HT-29 (cell line): ENCODE results near the gene SUFU. TPM values are rescaled to one million over a fixed set of nuclear protein-coding genes. Genes with fewer than 3 reads are reported as not detected.
"Not testable (repeated sequence)": the region's sequence is repeated elsewhere in the genome, so short reads cannot be mapped to it uniquely, and the experiment has no call there.

ENCODE experiments used
- DNase-seq: peaks from one replicate; pipeline ENCODE4 v3.0.0-alpha.2; 2015; ENCODE audit warnings: low spot score
- total RNA-seq: library from RNA; depleted of rRNA; stranded (reverse); fragments of >200 nt; shearing (Covaris generic); gene quantifications from 2 replicates; pipeline ENCODE4 v1.2.3, GENCODE V29; 2014

The SUFU gene
- total RNA-seq, 1 experiment from 2014 or later: 2.0 TPM

DNA sequence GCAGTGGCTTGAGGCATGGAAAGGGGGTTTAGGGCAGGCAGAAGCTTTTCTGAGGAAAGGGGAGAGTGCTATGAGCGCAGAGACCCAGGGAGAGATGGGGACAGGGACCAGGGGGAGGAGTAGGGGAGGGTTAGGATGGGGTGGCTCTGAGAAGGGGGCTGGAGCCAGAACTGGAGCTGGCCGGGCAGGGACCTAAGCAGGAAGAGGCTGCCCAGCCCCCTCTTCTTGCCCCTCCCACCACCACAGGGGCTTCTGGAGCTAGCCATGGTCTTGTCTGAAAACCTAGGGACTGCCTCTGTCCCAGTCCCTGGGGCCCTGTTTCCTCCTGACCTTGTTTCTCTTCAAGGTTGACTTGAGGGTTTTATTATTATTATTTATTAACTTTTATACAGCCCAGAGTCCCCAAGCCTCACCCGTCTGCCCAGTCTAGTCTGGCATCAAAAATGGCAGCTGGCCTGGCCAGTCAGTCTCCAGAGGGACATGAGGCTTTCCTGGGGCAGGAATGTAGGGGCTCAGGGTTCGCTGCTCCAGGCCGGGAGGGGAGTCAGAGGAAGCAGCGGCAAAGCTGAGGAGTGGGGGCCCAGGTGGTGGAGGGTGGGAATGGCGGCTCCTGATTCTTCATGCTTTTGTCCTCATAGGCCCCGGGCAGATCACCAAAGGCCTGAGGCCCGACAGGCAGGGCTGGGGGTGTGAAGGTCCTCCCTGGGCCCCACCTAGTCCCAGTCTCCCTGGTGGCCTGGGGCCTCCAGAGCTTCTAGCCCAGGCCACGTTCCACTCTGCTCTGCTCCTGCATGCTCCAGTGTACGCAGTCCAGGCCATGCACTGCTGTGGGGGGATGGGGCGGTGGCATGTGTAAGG, 146.3 kb downstream of the SUFU start:
- DNase-seq: no peak

DNA sequence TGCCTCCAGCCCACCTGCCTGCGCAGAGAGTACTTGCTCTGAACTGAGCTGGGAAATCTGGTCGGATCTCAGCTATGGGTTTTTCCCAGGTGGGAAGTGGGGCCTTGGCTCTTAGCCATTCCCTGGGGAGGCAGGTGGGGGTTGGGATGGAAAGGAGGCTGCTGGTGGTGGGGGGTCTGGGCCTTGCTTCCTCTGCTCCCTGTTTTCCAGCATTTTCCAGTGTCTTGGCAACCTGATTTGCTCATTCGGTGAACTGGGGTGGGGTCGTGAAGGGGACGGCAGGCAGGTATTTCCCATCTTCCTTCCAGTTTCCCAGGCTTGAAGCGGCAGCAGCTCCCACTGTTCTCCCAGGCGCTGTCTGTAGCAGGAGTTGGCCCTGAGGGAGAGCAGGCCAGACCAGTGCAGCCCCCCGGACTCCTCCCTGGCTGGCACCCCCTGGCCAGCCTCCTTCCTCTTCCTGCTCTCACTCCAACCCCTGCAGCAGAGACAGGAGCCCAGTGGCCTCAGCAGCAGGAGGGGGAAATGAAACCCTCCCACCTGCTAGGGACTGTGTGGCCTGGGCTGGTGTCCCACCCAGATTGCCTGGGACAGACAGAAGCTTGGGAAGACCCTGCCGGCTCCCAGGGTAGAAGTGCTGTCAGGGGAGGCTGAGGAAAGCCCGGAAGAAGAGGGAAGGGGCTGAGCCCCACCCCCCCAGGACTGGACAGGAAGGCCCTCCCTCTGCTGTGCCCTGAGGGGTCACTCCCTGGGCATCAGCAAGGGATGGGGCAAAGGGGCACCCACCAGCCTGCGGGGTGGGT, 147.1 kb downstream of the SUFU start:
- no peak for DNase-seq

DNA sequence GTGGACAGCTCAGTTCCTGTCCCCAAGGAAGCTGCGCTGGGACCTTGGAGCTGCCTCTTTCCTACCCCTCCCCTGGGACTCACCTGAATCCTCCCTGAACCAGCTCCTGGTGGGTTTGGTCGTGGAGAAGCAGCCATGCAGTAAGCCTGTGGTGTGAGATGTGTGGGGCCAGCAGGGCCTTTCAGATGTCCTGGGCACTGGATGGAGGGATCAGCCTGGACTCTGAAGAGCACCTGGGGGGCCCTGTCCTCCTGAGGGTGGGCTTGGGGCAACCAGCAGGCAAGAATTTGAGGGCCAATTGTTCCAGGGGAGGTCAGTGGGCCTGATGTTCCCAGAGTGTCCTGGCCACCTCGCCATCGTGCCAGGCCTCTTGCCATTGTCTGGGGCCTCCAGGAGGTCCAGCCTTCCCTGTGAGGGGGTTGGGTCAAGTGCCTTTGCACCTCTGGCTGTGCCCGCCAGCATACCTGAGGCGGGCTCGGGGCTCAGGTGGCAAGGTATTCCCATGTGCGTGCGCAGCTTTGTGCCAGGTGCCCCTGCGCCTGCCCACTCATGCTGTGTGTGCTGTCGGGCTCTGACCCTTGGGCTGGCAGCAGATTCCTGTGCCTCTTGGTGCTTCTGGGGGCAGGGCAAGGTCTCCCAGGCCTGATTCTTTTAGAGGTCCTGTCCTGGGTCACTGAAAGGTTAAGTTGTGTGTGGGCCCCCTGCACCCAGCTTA, 147.8 kb downstream of the SUFU start:
- DNase-seq: no peak

DNA sequence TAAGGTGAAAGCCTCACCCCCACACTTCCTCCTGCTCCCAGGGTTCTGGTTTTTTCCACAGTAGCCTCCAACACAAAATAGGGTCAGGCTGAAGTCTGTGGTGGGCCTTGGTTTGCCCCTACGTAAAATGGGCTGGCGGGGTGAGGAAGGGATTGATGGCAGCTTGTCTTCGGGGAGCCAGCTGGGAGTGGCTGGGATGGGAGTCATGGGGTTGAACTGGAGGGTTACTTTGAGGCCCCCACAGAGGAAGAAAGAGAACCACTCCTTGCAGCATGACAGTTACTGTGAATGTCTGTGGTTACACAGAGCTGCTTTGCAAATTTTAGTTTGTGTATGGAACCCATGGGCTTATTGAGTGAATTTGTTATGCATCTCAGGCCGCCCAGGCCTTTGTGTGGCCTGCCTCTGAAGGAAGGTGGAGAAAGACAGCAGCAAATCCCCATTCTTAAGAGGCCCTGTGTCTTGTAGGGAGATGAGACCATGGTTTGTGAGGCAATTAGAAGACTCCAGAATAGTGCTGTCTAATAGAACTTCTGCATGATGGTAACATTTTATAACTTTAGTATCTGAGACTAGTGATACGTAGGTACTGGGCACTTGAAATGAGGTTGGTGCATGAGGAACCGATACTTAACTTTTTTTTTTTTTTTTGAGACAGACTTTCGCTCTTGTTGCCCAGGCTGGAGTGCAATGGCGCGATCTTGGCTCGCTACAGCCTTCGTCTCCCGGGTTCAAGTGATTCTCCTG, 148.6 kb downstream of the SUFU start:
- no peak for DNase-seq

DNA sequence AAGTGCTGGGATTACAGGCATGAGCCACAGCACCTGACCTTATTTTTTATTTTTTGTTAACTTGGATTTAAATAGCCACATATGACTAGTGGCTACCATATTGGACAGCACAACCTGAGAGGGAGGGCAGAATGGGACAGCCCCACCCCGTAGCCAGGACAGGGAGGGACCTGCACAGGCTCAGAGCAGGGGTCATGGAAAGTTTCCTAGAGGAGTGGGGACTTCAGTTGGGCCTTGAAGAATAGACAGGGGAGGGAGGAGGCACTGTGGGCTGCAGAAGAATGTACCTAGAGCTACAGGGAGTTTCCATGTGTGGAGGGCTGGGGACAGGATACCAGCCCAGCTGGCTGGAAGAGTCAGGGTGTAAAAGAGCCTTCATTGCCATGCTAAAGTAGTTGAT, 149.3 kb downstream of the SUFU start:
- DNase-seq: no peak

DNA sequence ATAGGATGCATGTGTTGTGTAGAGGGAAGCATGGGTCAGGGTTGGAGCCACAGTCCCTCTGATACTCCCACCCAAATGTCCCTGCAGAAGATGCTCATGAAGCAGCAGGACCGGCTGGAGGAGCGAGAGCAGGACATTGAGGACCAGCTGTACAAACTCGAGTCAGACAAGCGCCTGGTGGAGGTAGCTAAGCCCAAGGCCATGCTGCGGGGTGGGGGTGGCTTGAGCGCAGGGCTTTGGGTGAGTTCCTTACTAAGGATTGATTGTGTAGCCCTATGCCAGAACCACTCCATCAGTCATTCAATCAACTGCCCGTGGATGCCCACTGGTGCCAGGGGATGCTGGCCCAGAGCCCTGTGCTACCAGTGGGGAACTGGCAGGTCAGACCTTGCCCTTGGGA, 150.8 kb downstream of the SUFU start:
- no peak for DNase-seq

DNA sequence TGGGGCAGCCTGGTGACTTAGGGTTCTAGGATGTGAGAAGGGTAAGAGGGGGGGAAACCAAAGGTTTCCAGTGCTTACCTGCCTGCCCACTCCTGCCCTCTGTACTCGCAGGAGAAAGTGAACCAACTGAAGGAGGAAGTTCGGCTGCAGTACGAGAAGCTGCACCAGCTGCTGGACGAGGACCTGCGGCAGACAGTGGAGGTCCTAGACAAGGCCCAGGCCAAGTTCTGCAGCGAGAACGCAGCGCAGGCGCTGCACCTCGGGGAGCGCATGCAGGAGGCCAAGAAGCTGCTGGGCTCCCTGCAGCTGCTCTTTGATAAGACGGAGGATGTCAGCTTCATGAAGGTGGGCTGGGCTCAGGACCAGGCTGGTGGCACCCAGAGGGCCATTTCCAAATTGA, 151.2 kb downstream of the SUFU start:
- DNase-seq: no peak

DNA sequence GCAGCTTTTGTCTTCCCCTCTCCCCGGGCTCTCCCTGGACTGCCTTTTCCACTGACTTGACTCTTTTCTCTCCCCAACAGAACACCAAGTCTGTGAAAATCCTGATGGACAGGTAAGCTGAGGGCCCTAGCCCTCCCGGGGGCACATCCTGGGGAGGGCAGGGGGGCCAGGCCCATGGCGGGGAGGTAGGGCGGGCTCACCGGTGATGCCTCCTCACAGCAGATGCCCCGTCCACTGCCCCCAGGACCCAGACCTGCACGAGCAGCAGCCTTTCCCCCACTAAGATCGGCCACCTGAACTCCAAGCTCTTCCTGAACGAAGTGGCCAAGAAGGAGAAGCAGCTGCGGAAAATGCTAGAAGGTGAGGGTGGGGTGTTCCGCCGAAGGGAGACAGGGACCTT, 152.3 kb downstream of the SUFU start:
- DNase-seq: no peak

DNA sequence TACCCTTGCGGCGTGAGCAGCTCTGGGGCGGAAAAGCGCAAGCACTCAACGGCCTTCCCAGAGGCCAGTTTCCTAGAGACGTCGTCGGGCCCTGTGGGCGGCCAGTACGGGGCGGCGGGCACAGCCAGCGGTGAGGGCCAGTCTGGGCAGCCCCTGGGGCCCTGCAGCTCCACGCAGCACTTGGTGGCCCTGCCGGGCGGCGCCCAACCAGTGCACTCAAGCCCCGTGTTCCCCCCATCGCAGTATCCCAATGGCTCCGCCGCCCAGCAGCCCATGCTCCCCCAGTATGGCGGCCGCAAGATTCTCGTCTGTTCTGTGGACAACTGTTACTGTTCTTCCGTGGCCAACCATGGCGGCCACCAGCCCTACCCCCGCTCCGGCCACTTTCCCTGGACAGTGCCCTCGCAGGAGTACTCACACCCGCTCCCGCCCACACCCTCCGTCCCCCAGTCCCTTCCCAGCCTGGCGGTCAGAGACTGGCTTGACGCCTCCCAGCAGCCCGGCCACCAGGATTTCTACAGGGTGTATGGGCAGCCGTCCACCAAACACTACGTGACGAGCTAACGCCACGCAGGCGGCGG, 153.1 kb downstream of the SUFU start:
- no peak for DNase-seq

DNA sequence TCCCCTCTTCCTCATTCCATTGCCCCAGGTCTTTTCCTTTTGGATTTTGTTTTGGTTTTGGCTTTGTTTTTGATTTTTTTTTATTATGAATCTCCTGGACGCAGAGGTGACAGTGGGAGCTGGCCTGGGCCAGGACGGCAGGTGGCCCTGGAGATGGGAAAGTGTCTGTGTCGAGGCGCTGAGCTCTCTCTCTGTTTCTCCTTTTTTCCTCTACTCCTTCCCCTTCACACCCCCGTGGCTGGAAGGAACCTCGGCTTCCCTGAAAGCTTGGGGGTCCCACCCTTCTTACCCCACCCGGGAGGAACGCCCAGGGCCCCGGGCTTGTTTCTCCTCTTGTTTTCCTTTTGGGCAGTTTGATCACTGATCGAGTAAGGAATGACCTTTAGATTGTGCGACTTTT, 153.7 kb downstream of the SUFU start:
- no peak for DNase-seq

DNA sequence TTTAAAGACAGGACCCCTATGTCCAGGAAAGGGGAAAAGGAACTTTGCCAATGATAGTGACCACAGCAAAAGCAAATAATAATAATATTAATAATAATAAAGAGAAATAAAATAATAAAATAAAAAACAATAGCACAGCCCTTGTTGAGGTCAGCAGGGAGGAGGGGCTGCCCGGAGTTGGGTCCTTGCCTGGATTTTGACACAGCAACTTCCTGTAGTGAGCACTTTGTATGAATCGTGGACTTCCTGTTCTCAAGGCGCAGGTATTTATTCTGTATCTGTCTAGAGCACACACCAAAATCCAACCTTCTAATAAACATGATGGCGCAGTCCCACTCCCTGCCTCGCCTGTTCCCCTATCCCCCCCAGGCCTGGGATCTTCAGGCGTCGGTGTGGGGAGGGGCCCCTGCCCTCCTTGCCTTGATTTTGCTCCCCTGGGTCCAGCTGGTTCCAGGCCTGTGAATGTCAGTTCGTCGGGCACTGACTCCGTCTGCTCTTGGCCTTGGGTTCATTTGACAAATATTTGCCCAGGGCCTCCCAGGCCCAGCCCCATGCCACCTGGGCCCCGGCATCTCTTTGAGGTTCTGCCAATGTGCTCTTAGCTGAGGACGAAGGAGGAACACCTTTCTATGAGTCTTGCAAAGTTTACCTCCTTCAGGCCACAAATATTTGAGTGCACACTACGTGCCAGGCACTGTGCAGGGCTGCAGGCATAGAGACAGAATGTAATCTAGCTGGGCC, 154.4 kb downstream of the SUFU start:
- DNase-seq: peak; percentile 67

DNA sequence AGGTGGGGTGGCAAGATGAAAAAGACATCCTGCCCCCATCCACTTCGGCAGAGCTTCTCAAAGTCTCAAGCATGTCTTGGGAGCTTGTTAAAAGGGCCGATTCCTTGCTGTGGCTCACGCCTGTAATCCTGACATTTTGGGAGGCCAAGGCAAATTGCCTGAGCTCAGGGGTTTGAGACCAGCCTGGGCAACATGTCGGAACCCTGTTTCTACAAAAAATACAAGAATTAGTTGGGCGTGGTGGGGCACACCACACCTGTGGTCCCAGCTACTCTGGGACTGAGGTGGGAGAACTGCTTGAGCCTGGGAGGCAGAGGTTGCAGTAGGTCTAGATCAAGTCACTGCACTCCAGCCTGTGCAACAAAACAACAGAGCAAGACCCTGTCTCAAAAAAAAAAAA, 155.0 kb downstream of the SUFU start:
- DNase-seq: no peak

DNA sequence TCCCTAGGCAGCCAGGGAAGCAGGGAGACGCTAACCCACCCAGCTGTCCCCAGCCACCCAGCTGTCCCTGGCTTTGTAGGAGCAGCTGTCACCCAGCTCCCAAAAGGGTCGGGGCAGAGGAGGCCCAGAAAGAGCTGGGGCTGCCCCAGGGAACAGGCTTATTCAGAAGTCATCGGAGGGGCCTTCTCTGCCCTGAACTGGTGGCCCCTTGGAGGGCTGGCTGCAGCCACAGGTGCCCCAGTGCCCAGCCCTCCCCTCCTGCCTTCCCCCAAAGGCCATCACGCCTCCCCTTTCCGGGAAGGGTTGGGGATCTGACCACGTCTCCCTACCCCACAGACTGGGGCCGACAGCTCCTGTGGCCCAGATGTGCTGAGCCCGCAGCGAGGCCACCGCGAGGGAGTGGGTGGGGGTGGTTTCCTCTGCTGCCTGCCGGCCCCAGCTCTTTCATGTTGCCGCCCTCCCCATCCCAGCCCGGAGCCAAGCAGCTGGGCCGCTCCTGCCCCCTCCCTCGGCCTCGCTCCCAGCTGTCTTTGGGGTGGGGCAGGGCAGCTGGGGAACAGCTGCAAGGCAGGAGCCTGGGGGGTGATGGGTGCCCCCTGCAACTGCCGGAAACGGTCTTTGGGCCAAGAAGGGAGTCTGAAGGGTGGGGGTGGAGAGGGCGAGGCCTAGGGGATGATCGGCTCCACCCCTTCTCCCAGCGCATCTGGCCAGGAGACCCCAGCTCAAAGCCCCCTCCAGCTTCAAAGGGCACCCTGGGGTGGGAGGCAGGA, 157.3 kb downstream of the SUFU start:
- peak; percentile 40 for DNase-seq

DNA sequence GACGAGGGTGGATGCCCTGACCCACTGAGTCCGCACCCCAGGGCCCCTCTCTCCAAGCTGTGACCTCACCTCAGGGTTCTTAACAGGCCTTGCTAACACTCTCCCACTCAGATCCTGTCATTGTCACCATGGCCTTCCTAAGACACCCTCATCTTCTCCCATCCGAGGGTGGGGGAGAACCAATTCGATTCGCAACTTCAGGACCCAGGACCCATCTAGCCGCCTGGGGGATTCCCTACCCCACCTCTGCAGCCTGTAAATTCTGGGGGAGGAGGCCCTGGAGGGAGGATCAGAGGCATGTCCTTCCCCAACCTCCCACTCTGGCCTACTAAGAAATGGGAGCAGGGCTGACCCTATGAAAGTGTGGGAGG, 157.9 kb downstream of the SUFU start:
- no peak for DNase-seq

DNA sequence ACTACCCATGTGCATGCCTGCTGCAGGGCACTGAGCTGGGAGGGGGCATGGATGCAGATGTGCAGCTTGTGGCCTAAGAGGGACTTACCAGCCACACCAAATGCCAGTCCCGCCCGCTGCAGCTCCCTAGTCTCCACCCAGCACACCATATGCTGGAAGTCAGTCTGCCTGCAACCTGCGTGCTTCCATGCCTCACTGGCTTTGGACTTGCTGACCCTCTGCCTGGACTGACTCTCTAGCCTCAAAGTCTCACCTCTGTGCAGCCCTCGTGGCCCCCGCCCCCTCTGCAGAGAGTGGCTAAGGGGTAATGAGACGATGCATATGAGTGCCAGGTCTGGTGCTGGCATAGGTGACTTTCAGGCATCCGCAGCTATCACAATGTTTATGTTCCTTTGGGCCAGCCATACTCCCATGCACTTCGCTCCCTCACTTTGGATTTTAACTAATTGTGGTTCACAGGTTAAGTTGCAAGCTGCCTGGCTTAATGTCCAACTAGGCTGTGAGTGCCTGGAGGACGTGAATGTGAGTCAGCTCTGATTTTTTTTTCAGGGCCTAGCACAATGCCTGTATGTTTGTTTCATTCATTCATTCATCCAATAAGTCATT, 162.2 kb downstream of the SUFU start:
- no peak for DNase-seq

DNA sequence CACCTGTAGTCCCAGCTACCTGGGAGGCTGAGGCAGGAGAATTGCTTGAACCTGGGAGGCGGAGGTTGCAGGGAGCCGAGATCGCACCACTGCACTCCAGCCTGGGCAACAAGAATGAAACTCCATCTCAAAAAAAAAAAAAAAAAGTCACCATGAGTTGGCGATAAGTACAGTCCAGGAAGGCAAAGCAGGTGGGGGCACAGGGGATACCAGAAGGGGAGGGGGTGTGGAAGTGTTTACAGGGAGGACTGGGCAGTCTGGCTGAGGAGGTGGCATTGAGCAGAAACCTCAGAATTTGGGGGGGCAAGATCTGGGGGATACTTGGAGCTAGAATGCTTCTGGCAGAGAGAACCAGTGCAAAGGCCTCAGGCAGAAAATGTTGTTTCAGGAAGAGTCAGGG, 163.6 kb downstream of the SUFU start:
- DNase-seq: not testable (repeated sequence)

DNA sequence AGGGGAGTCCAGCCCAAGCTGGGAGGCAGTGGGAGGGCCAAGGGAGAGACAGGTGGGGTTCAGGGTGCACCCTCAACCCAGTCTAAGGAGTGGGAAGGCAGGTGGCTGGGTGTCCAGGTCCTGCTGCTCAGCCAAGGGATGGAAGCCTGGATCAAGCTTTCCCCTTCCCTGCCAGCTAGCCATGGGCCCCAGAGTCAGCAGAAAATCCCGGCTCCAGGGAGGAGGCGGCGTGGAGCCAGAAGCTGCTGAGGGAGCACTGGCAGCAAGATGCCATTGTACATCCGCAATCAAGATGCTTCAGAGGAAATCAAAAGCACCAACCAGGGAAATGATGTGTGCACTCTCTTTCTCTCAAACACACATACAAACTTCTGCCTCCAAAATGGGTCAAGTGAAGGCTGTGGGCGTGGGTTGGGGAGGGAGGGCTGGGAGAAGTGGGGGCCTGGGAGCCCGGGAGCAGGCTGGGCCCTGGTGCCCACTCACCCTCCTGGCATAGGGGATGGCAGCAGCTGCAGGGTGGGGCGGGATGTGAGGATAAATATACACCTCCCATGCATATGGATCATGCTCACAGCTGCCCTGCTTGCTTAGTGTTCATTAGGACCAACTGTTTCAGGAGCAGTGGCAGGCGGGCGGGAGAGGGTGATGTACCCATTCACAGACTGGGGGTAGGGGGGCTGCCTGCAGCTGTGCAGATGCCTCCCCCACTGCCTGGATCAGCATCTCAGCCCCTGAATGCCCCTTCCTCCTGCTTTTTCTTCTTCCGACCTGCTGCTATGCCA, 164.7 kb downstream of the SUFU start:
- no peak for DNase-seq
